ENCODE data around the gene TYW1.
"Not testable (repeated sequence)": the region's sequence is repeated elsewhere in the genome, so short reads cannot be mapped to it uniquely, and the experiment has no call there.

DNA sequence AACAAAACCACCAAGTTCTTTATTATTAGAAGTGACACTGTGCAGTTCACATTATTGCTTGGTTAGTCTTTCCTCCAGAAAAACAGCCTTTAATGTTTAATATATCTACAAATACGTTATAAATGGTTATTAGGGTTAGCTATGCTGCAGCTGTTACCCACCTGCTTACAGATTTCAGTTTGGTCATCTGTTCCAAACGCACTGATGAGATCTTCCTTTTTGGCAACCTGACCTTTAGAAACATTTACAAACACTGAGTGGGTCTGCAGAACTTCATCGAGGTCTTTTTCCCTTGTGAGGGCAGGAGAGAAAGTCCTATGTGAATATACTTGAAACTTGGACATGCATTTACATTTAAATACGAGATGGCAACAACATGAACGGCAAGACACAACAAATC lies 2.6 kb upstream of the TYW1 start:
- TF ChIP-seq POLR2A, CTCF (IDR thresholded peaks at IDR 0.05): not testable (repeated sequence)
